ENCODE data around the gene VDAC2. TPM values are rescaled to one million over a fixed set of nuclear protein-coding genes. Genes with fewer than 3 reads are reported as not detected.
"Not testable (repeated sequence)": the region's sequence is repeated elsewhere in the genome, so short reads cannot be mapped to it uniquely, and the experiment has no call there.

Gene VDAC2
- total RNA-seq, 1 experiment from 2014 or later, result 199 TPM

DNA sequence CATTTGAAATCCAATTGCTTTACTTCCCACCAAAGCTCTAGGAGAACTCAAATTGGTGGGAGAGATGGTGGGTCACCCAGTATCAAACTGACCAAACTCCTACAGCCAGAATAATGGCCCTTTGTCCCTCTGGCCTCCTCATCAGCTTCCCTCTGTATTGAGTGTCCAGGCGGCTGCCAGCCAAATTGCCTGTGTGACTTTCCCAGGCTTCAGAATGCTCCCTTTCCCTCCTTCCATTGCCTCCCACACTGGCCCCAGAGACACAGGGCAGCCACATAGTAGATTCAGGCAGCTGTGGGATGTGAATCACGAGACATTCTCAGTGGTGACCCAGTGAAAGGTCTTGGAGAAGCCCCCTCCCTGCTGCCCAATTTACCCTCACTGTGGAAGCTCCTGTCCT is 12.7 kb upstream of the VDAC2 start:
- no peak for DNase-seq (ENCODE audit: low read depth)

DNA sequence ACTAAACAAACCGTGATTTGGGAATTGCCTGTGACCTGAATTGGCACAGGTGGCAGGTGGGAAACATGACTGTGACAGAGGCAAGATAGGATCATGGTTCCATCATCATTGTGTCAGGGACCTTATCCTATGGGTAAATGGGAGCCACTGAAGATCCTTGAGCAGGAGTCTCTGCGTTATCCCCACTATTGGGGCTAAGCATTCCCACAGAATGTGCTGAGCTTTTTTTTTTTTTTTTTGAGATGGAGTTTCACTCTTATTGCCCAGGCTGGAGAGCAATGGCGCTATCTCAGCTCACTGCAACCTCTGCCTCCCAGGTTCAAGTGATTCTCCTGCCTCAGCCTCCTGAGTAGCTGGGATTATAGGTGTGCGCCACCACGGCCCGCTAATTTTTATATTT is 10.6 kb upstream of the VDAC2 start:
- not testable (repeated sequence) for DNase-seq (ENCODE audit: low read depth)

DNA sequence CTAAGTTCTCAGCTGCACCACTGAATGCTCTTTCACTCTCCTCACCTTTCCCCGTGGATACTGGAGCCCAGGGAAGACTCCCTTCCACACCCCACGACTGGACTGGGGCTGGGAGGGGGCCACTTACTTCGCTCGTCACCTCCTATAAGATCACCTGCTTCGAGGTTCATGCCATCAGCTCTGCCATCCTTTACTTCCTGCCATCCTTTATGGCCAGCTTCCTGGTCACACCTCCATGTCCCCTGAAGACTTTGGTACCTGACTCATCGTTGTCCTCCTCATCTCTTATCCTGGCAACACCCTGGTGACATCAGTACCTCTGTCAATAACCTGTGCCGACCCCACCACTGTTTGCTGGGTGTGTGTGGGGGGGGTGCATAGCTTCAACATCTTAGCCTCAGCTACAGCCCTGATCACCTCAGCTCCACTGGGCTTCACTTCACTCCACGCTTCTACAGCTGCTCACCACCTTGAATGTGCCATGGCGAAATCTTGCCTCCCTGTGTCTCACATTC is 8.7 kb upstream of the VDAC2 start:
- no peak for DNase-seq (ENCODE audit: low read depth)

DNA sequence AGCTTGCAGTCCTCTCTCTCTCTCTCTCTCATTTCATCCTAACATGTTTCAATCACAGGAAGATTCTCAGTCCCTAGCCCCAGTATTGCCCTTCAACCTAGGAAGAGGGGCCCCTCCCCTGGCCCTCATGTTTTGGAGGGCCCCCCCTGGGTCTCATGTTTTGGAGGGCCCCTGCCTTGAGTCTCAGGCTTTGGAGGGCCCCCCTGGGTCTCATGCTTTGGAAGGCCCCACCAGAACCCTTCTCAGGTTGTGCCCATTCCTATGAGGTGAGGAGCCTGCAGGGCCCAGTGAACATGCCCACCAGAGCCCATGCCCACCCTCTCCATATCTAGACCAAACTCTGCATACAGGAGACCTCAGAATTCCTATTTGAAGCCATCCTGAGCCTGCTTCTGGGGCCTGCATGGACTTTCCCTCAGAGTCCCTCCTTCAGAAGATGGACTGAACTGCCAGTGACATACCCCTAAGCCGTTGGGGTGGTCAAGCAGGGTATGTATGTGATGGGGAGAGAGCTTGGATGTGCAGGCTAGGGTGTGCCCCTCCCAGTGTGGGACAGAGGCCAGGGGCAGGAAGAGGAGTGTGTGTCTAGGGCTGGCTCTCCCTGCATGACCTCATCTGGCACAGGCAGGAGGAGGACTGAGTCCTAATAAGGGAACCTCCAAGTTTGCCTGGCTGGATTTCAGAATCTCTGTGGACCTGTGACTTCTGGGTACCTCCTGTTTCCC is 8.1 kb upstream of the VDAC2 start:
- DNase-seq (ENCODE audit: low read depth), result peak; percentile 64

DNA sequence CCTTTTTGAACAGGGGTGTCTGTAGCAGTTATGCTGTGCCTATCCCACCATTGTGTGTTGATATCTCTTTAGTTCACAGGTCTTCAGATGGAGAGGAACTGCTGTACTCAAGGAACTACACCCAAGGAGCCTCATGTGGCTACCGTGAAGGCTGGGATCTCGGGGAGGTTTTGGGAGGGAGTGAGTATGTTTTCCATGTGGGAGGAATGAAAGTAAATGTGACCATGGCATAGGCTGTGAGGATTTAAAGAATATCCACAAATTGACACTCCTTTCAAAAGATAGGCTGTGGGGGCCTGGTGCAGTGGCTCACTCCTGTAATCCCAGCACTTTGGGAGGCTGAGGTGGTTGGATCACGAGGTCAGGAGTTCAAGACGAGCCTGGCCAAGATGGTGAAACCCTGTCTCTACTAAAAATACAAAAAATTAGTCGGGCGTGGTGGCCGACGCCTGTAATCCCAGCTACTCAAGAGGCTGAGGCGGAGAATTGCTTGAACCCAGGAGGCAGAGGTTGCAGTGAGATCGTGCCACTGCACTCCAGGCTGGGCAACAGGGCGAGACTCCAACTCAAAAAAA is 7.5 kb upstream of the VDAC2 start:
- not testable (repeated sequence) for DNase-seq (ENCODE audit: low read depth)

DNA sequence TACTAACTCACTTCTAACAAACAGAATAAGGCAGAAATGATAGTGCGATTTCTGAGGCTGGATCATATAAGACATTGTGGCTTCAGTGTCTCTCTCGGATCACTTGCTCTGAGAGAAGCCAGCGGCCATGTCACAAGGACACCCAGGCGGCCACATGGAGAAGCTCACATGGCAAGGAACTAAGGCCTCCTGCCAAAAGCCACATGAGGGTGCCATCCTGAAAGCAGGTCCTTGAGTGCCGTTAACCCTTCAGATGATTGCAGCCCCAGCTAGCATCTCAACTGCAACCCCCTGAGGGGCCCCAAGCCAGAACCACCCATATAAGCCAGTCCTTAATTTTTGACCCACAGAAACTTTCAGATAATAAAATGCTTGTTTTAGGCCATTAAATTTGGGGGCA is 6.9 kb upstream of the VDAC2 start:
- no peak for DNase-seq (ENCODE audit: low read depth)

DNA sequence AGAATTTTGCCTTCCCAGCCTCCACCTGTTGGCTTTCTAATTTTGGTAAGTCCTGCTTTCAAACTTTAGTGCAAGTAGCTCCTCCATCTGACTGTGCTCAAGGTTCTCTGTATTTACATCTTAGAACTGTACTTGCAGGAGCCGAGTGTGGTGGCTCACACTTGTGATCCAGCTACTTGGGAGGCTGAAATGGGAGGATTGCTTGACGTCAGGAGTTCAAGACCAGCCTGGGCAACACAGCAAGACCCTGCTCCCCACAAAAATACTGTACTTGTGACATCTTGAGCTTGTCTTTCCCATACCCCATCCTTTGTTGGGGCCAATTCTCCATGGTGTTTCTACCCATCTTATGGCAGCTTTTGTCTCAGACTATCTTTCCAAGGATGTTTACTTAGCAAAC is 4.7 kb upstream of the VDAC2 start:
- DNase-seq (ENCODE audit: low read depth), result no peak

DNA sequence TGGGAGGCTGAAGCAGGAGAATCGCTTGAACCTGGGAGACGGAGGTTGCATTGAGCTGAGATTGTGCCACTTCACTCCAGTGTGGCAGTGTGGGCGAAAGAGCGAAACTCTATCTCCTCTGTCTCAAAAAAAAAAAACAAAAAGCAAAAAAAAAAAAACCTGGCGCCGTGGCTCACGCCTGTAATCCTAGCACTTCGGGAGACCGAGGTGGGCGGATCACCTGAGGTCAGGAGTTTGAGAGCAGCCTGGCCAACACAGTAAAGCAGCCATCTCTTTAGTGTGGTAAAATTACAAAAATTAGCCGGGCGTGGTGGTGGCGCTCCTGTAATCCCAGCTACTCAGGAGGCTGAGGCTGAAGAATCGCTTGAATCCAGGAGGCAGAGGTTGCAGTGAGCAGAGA is 4.0 kb upstream of the VDAC2 start:
- not testable (repeated sequence) for DNase-seq (ENCODE audit: low read depth)

DNA sequence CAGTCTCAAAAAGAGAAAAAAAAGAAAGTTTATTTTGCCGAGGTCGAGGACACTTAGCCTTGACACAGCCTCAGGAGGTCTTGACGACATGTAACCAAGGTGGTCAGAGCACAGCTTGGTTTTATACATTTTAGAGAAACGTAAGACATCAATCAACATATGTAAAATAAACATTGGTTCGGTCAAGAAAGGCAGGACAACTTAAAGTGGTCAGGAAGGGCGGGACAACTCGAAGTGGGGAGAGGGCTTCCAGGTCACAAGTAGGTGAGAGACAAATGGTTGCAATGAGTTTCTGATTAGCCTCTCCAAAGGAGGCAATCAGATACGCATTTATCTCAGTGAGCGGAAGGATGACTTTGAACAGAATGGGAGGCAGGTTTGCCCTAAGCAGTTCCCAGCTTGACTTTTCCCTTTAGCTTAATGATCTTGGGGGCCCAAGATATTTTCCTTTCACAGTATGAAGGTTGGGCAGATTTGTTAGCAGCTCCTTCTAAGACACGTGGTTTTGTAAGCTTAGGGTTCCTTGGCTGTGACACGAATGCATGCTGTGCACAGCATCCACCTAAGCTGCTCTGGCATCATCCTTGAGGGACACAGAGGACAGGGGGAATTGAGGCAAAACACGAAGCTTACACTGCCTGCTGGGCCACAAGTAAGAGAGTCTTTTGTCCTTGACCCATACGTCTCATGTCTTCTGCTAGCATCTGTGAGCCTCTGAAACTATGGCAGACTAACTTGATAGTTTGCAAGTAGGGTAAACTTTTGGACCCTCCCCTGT is 3.3 kb upstream of the VDAC2 start:
- no peak for DNase-seq (ENCODE audit: low read depth)

DNA sequence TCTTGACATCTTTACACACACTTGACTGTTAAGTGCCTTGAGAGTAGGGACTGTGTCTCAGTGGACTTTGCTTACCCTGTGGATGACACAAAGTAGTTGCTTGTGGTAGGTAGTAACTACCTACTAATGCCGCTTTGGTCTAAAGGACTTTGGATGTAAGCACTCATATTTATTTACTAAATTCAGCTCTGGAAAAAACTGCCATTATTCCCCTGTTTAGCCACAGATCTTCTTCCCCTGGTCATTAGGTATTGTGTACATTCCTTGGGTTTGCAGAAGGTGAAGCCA is 2.8 kb upstream of the VDAC2 start:
- no peak for DNase-seq (ENCODE audit: low read depth)

DNA sequence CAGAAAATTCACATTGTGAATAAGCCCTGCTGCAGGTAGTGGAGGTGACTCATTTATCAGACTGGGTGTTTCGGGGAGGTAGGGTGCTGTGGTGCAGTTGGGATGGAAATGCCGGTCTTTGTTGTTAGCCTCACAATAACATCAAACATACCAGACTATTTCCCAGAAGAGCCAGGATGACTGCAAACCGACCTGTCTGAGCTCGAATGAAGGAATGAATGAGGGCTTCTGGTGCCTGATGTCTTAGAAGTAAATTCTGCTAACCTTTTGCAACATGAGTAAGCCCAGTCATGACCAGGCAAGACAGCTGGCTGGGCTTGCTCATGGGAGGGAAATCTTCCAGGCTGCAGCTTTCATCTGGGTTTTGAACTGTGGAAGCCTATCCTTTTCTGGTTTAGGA is 2.4 kb upstream of the VDAC2 start:
- peak; percentile 53 for DNase-seq (ENCODE audit: low read depth)

DNA sequence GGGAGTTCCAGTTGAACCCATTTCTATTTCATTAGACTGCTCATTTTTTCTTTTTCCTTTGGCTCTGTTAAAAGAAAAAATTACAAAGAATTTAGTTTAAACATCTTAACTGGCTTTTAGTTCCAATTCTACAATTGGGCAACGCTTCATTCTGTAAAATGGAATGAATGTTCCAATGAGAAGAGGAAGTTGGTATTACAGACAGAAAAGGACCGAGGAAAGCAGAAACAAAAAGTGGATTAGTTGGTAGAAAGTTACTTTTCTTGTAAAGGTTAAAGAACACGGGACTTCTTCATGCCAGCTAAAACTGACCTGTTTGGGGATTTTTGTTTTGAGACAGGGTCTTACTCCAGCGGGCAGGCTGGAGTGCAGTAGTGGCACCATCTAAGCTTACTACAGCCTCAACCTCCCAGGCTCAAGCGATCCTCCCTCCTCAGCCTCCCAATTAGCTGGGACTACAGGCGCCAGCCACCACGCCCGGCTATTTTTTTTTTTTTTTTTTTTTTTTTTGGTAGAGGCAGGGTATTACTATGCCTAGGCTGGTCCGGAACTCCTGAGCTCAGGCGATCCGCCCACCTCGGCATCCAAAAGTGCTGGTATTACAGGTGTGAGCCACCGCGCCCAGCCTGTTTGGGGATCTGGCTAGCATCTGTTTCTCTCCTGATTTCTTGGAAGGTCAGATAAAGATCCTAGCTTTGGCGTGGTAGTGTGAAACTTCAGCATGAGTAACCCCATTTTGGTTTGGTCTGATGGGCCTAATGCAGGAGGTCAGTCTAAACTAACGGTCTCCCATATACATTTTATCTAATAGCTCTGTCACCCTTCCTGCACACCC is 1.3 kb upstream of the VDAC2 start:
- DNase-seq (ENCODE audit: low read depth), result no peak

DNA sequence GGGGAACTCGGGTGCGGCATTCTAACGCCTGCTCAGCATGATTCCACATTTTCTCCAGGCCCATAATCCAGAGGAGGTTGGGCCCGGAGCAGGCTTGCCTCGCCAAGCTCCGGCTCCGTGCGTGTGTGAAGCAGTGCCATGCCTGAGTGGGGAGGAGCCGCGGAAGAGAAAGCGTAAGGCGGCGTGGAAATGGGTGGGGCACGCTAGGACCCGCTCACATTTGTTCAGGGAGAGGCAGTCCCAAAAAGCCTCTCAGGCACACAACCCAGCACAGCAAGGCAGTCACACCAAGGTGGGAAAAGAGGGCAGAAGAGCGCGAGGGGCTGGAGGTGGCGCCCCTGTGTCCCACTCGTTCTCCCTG is 695 bp upstream of the VDAC2 start:
- DNase-seq (ENCODE audit: low read depth), result peak; percentile 57

DNA sequence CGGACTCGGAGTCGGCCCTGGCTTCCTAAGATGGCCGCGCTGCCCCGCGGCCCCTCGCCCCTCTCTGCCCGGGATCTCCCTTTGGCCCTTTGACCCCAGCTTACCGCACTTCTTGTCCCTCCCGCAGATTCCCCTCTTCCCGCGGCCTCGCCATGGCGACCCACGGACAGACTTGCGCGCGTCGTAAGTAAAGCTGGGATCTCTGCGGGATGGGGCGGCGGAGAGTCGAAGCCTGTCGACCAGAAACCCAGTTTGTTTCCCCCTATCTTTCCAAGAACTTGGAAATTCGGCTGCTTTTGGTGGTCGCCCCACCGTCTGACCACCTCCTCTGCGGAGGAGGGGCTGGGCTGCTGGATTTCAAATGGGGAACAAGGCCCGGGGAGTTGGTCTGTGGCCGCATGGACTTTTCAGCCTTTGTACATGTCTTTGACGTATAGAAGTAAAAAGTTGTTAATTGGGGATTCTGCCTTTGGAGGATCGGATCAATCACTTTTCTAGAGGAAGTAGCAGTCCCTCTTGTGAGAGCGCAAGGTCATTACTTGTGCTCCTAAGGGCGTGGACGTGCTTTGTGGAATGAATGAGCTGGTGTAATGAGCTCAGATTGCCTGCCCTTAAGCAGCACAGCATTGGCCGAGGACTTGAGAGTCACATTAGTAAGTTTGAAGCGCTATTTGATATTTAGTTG is 553 bp downstream of the VDAC2 start:
- no peak for DNase-seq (ENCODE audit: low read depth)

DNA sequence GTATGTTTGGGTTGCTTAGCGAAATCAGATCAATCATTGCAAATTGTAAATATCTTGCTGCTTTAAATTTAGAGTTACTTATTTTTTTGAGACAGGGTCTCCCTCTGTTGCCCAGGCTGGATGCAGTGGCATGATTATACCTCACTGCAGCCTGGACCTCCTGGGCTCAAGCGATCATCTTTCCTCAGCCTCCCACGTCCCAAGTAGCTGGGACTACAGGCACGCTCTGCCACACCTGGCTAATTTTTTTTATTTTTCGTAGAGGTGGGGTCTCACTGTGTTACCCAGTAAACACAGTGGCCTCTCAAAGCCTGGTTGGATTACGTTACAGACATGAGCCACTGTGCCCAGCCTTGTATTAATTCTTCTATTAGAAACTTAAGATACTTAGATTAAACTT is 1.7 kb downstream of the VDAC2 start:
- DNase-seq (ENCODE audit: low read depth), result no peak

DNA sequence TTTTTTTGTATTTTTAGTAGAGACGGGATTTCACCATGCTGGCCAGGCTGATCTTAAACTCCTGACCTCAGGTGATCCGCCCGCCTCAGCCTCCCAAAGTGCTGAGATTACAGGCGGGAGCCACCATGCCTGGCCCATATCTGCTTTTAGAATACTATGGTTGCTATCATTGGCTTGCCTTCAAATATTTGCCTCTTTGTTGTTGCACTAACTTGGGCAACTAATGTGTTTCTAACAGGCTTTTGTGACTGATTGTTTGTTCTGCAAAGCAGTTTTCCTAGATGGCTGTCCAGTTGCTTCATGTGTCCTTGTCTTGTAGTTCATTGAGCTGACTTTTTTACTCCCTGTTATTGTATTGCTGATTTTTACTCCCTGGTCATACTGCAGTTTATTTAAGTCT is 9.7 kb downstream of the VDAC2 start:
- DNase-seq (ENCODE audit: low read depth), result no peak

DNA sequence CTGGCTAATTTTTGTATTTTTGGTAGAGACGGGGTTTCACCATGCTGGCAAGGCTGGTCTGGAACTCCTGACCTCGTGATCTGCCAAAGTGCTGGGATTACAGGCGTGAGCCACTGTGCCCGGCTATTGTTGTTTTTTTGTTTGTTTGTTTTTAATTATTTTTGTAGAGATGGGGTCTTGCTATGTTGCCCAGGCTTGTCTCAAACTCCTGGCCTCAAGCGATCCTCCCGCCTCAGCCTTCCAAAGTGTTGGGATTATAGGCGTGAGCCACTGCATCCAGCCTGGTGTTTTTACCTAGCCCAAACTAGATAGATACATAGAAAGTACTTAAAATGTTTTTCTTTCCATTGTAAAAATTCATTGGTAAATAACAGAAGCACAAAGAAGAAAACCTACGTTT is 10.9 kb downstream of the VDAC2 start:
- not testable (repeated sequence) for DNase-seq (ENCODE audit: low read depth)

DNA sequence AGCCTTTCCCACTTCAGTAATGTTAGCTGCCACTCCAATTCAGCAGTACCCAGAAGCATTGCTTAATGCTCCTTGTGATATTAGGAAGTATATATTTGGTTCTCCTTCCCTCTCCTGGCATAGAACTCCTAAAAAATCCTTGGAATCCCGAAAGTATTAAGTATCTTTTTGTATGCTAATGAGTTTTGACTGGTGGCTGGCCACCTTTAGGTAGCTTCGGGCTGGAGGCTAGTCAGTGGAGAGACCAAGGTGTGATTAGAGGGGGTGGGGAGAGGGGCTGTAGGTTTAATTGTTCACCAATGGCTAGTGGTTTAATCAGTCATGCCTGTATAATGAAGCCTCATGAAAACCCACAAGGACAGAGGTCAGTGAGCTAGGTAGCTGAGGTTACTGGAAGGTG is 12.9 kb downstream of the VDAC2 start:
- no peak for DNase-seq (ENCODE audit: low read depth)

DNA sequence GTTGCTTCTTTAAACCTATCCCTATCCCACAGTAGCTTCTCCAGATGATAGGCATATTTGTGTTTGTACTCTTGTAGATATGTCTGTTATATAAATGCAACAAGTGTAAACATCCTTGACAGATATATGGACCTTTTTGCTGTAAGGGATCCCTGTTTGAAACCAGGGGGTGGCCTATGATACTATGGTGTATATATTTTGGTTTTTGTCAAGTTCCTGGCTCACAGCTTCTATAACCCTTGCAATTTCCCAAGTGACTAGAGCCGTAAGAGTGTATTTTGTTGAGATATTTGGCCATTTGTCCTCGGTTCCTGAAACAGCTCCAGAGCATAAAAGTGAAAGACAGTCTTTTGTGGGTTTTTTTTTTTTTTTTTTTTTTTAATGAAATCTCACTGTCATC is 15.5 kb downstream of the VDAC2 start:
- DNase-seq (ENCODE audit: low read depth), result no peak

DNA sequence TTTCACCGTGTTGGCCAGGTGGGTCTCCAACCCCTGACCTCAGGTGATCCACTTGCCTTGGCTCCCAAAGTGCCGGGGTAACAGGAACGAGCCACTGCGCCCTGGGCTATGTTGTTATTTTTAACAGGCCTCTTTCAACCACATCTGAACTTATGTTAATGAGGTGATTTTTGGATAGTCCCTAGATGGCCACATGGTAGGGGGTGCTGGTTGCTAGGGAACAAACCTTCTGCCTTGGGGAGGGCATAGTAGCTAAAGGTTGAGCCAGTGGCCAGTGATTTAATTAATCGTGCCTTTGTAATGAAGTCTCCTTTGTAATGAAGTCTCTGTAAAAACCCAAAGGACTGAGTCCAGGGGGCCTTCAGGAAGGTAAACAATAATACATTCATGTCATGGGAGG is 16.1 kb downstream of the VDAC2 start:
- no peak for DNase-seq (ENCODE audit: low read depth)

DNA sequence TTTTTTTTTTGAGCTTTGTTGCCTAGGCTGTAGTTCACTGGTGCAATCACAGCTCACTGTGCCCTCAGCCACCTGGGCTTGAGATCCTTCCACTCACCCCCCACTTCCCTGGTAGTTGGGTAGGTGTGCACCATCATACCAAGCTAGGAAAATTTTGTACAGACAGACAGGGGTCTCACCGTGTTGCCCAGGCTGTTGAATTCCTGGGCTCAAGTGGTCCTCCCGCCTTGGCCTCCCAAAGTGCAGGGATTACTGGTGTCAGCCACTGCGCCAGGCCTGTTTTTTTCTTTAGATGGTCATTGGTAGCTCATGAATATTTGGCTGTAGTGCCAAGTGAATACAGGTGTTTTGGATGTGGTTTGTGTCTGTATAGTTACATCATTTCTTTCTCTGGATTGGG is 17.7 kb downstream of the VDAC2 start:
- DNase-seq (ENCODE audit: low read depth), result no peak

Data from HT1080 (cell line).